OCI-LY7 (cell line): ENCODE data around the gene PPFIBP1. TPM values are rescaled to one million over a fixed set of nuclear protein-coding genes. Genes with fewer than 3 reads are reported as not detected.

Source experiments
- BruUV-seq: library from RNA; stranded (reverse); fragments of 400-500 nt; replicated peaks from 2 replicates; lab custom pipeline; 2021; lab: Mats Ljungman, UMichigan
- CTCF ChIA-PET: fragments of 300-600 bp; sonication (Branson Sonifier 250); formaldehyde crosslinking; loops from one replicate; lab custom pipeline; 2022; ENCODE audit warnings: antibody characterized with exemption; ENCODE audit not compliant: unreplicated experiment; lab: Charles Lee
- POLR2A ChIA-PET: fragments of 300-600 bp; sonication (Branson Sonifier 250); formaldehyde crosslinking; loops from one replicate; lab custom pipeline; 2022; ENCODE audit warnings: antibody characterized with exemption; lab: Charles Lee
- DNase-seq: peaks from one replicate; pipeline ENCODE4 v3.0.0-alpha.2; 2015; ENCODE audit warnings: low spot score
- H2AFZ ChIP-seq: fragments of 200-600 bp; sonication (generic), shearing (Covaris generic); 2 replicates; pipeline ENCODE4 v1.6.1; 2014; ENCODE audit warnings: mild to moderate bottlenecking, antibody characterized with exemption, low read length, moderate library complexity
- H3K27ac ChIP-seq: fragments of 200-600 bp; sonication (generic); 2 replicates; pipeline ENCODE4 v1.5.1; 2014; ENCODE audit warnings: mixed run types, low read depth, mild to moderate bottlenecking, moderate library complexity, low read length, inconsistent platforms; ENCODE audit not compliant: poor library complexity, severe bottlenecking
- H3K36me3 ChIP-seq: fragments of 200-600 bp; sonication (generic); 2 replicates; pipeline ENCODE4 v1.6.1; 2014; ENCODE audit warnings: mild to moderate bottlenecking, antibody characterized with exemption, low read length, moderate library complexity, mixed read lengths; ENCODE audit not compliant: insufficient read depth
- H3K4me1 ChIP-seq: fragments of 200-600 bp; sonication (generic); 2 replicates; pipeline ENCODE4 v1.5.1; 2014; ENCODE audit warnings: mild to moderate bottlenecking, low read length; ENCODE audit not compliant: insufficient read depth, poor library complexity, severe bottlenecking
- H3K4me2 ChIP-seq: fragments of 200-600 bp; sonication (generic); 2 replicates; pipeline ENCODE4 v1.6.1; 2014; ENCODE audit warnings: mild to moderate bottlenecking, low read length
- H3K4me3 ChIP-seq: fragments of 200-600 bp; sonication (generic); 2 replicates; pipeline ENCODE4 v1.5.1; 2014; ENCODE audit warnings: mild to moderate bottlenecking, low read depth, low read length; ENCODE audit not compliant: poor library complexity, severe bottlenecking
- H3K79me2 ChIP-seq: fragments of 200-600 bp; sonication (generic); 2 replicates; pipeline ENCODE4 v1.6.1; 2016; ENCODE audit warnings: low read depth, mild to moderate bottlenecking, low read length, moderate library complexity, mixed read lengths; ENCODE audit not compliant: insufficient read depth
- H3K9me2 ChIP-seq: fragments of 200-600 bp; sonication (generic); 2 replicates; pipeline ENCODE4 v1.6.1; 2016; ENCODE audit warnings: mild to moderate bottlenecking, low read length, mixed read lengths; ENCODE audit not compliant: insufficient read depth
- H3K9me3 ChIP-seq: fragments of 200-600 bp; sonication (generic); 2 replicates; pipeline ENCODE4 v1.6.1; 2014; ENCODE audit warnings: mild to moderate bottlenecking, mixed run types, low read length, mixed read lengths
- H4K20me1 ChIP-seq: fragments of 200-600 bp; sonication (generic); 2 replicates; pipeline ENCODE4 v1.6.1; 2014; ENCODE audit warnings: mild to moderate bottlenecking, antibody characterized with exemption, low read length, moderate library complexity, mixed read lengths; ENCODE audit not compliant: insufficient read depth
- CTCF ChIP-seq: fragments of 200-600 bp; sonication (generic); conservative IDR thresholded peaks from 2 replicates; pipeline ENCODE4 v1.5.1; 2014; ENCODE audit warnings: mild to moderate bottlenecking, antibody characterized with exemption, low read length, moderate library complexity, mixed read lengths
- EZH2phosphoT487 ChIP-seq: fragments of 200-600 bp; sonication (generic); IDR thresholded peaks from 2 replicates; pipeline ENCODE4 v1.6.1; 2018; ENCODE audit warnings: low read depth, borderline replicate concordance, mild to moderate bottlenecking, mixed run types, antibody characterized with exemption, low read length, moderate library complexity, mixed read lengths
- intact Hi-C: fragments of 100-400 bp; cut with micrococcal nuclease; formaldehyde crosslinking; loops from one replicate; pipeline ENCODE4 v1.10.0; 2022; ENCODE audit not compliant: unreplicated experiment
- total RNA-seq, 2 experiments: library from RNA; depleted of rRNA in 1 of 2; stranded (reverse); fragments of >200 nt in 1 of 2; shearing (Covaris generic) in 1 of 2; gene quantifications; 2 replicates each; pipeline ENCODE4 v1.2.3, GENCODE V29; 2014 to 2022

The PPFIBP1 gene
- total RNA-seq, 2 experiments from 2014 or later = 7.3 to 14.6 TPM

GRCh38 chr12:27575090-27575761, 51.2 kb downstream of the PPFIBP1 start:
- intact Hi-C loops = no loop called here
- no TSS peak for BruUV-seq
- H3K4me1 ChIP-seq = no peaks in the 10 kb centered on the region
- no peak for TF ChIP-seq EZH2phosphoT487
- no peak for TF ChIP-seq CTCF
- no peak overlapping the region for H3K27ac ChIP-seq
- no peak overlapping the region for H3K4me3 ChIP-seq
- no peaks in the 10 kb centered on the region; the same call in 1 of the 2 replicates for H4K20me1 ChIP-seq
- no peaks in the 10 kb centered on the region for H3K36me3 ChIP-seq
- no peaks in the 10 kb centered on the region for H3K9me2 ChIP-seq
- no peak for DNase-seq
- no peak overlapping the region for H3K4me2 ChIP-seq
- H3K79me2 ChIP-seq = no peaks in the 10 kb centered on the region
- no peaks in the 10 kb centered on the region for H3K9me3 ChIP-seq
- no peak overlapping the region for H2AFZ ChIP-seq
- POLR2A ChIA-PET = interaction anchor here (0.6 to 2.0 kb wide), 4 partner anchors 13 to 249 kb away, joined by 3 to 7 read pairs (median 3); no protein-coding TSS in a partner anchor
- CTCF ChIA-PET = no interaction called here

- Histone ChIP-seq H3K9me3 (no peaks in the 10 kb centered on the region), H3K9me2 (no peaks in the 10 kb centered on the region), H3K27ac (no peak overlapping the region), H3K79me2 (no peaks in the 10 kb centered on the region), H3K4me3 (no peak overlapping the region), H3K4me1 (no peaks in the 10 kb centered on the region), H4K20me1 (no peaks in the 10 kb centered on the region; the same call in 1 of the 2 replicates), H2AFZ (no peak overlapping the region), H3K36me3 (no peaks in the 10 kb centered on the region), H3K4me2 (no peak overlapping the region)
- BruUV-seq = no TSS peak
- no peak for TF ChIP-seq CTCF
- no peak for TF ChIP-seq EZH2phosphoT487
- DNase-seq = no peak
- POLR2A ChIA-PET = interaction anchor here (0.7 to 2.0 kb wide), 3 partner anchors 14 to 250 kb away, joined by 3 to 7 read pairs (median 3); no protein-coding TSS in a partner anchor
- CTCF ChIA-PET = no interaction called here
- intact Hi-C loops = no loop called here
These were observed 51.7 kb downstream of the PPFIBP1 start for GRCh38 chr12:27575762-27576118.
